ENCODE results near the gene PML. TPM values are rescaled to one million over a fixed set of nuclear protein-coding genes. Genes with fewer than 3 reads are reported as not detected.
"Not testable (repeated sequence)": the region's sequence is repeated elsewhere in the genome, so short reads cannot be mapped to it uniquely, and the experiment has no call there.

The PML gene
- total and polyA plus RNA-seq, 7 donors, result 9.6 to 129 (median 43.3) TPM

GRCh38 chr15:74053941-74054529 lies 59.5 kb downstream of the PML start:
- H3K27me3 ChIP-seq, result no peaks in the 10 kb centered on the region
- H3K27ac ChIP-seq, result peak overlapping the region in 3 of 4 donors; percentile 35 to 59 (median 38)
- 3 to 10% methylated on average over 17 of the region's 17 CpGs for WGBS, 2 donors
- no peak for TF ChIP-seq EP300 (IDR thresholded peaks at IDR 0.05)
- TF ChIP-seq POLR2AphosphoS5 (IDR thresholded peaks at IDR 0.05), result peak in 1 of 4 donors; percentile 20
- TF ChIP-seq CTCF (IDR thresholded peaks at IDR 0.05), result peak in 3 of 4 experiments; percentile 18 to 79 (median 27)
- no peak for TF ChIP-seq POLR2A (IDR thresholded peaks at IDR 0.05)
- peak overlapping the region in 2 of 4 donors; percentile 8 to 13 for H3K4me3 ChIP-seq
- peak; percentile 94 for DNase-seq
- no peaks in the 10 kb centered on the region for H3K36me3 ChIP-seq
- H3K4me1 ChIP-seq, result peaks cover 0 to 43% (median 38%) of the 10 kb centered on the region in 4 donors
- H3K9me3 ChIP-seq, result no peaks in the 10 kb centered on the region
- intact Hi-C loops (cut with DNase I), result loop anchor here (10.0 kb wide), 1 partner anchor 251 kb away; no protein-coding TSS in a partner anchor

- H3K9me3 ChIP-seq, result no peaks in the 10 kb centered on the region
- H3K36me3 ChIP-seq, result no peaks in the 10 kb centered on the region
- WGBS, 2 donors, result 85 to 95% methylated on average over 2 of the region's 2 CpGs
- intact Hi-C loops (cut with DNase I), result loop anchor here (10.0 kb wide), 1 partner anchor 249 kb away; no protein-coding TSS in a partner anchor
- TF ChIP-seq EP300 (IDR thresholded peaks at IDR 0.05) (no peak), CTCF (IDR thresholded peaks at IDR 0.05) (no peak), POLR2AphosphoS5 (IDR thresholded peaks at IDR 0.05) (no peak), POLR2A (IDR thresholded peaks at IDR 0.05) (no peak)
- no peak overlapping the region for H3K27ac ChIP-seq
- DNase-seq, result no peak
- H3K4me1 ChIP-seq, result peaks cover 0 to 34% (median 31%) of the 10 kb centered on the region in 4 donors
- no peak overlapping the region for H3K4me3 ChIP-seq
- H3K27me3 ChIP-seq, result no peaks in the 10 kb centered on the region
Measured at GRCh38 chr15:74055804-74056203, 61.3 kb downstream of the PML start.

GRCh38 chr15:74056330-74056729 lies 61.8 kb downstream of the PML start:
- peaks cover 0 to 29% (median 26%) of the 10 kb centered on the region in 4 donors for H3K4me1 ChIP-seq
- not testable (repeated sequence) for H3K36me3 ChIP-seq, H3K4me3 ChIP-seq, H3K9me3 ChIP-seq, DNase-seq, H3K27ac ChIP-seq, H3K27me3 ChIP-seq
- WGBS, 2 donors, result 88 to 91% methylated on average over 5 of the region's 5 CpGs
- intact Hi-C loops (cut with DNase I), result loop anchor here (10.0 kb wide), 1 partner anchor 248 kb away; no protein-coding TSS in a partner anchor

- WGBS, 2 donors, result 79 to 83% methylated on average over 6 of the region's 6 CpGs
- H3K4me1 ChIP-seq, DNase-seq, H3K9me3 ChIP-seq, H3K4me3 ChIP-seq, H3K36me3 ChIP-seq, H3K27ac ChIP-seq, H3K27me3 ChIP-seq: not testable (repeated sequence)
- intact Hi-C loops (cut with DNase I), result loop anchor here (10.0 kb wide), 1 partner anchor 246 kb away; no protein-coding TSS in a partner anchor
Measured at GRCh38 chr15:74059050-74059833, 64.7 kb downstream of the PML start.

GRCh38 chr15:74060251-74060650 lies 65.7 kb downstream of the PML start:
- no peaks in the 10 kb centered on the region for H3K36me3 ChIP-seq
- H3K27ac ChIP-seq, result no peak overlapping the region
- no peak overlapping the region for H3K4me3 ChIP-seq
- intact Hi-C loops (cut with DNase I), result no loop called here
- 72 to 77% methylated on average over 6 of the region's 6 CpGs for WGBS, 2 donors
- no peaks in the 10 kb centered on the region for H3K9me3 ChIP-seq
- no peaks in the 10 kb centered on the region for H3K4me1 ChIP-seq
- H3K27me3 ChIP-seq, result no peaks in the 10 kb centered on the region
- TF ChIP-seq CTCF (IDR thresholded peaks at IDR 0.05) (no peak), POLR2A (IDR thresholded peaks at IDR 0.05) (no peak), EP300 (IDR thresholded peaks at IDR 0.05) (no peak), POLR2AphosphoS5 (IDR thresholded peaks at IDR 0.05) (no peak)
- DNase-seq, result no peak
